Stimulated activated naive B cell treated with anti-CD40 and anti-IgM and Interleukin-4, amounts not matched to agents 10 μg/mL and 1 μg/mL and 100 μg/mL, for 72 hours (primary cell): Measurements from ENCODE around the gene FAM222B.
"Not testable (repeated sequence)": the region's sequence is repeated elsewhere in the genome, so short reads cannot be mapped to it uniquely, and the experiment has no call there.

Experiments
- ATAC-seq, 2 donors: fragments of 150-1000 bp; cut with Tn5 transposase; replicated peaks; 2 replicates each; pipeline ENCODE4 v1.10.0; 2021; ENCODE audit warnings: moderate library complexity in 1 of 2
- DNase-seq: peaks from one replicate; pipeline ENCODE4 v3.0.0; 2021
- H3K27ac Mint-ChIP-seq: one replicate; pipeline ENCODE4 v1.8.0; 2022; ENCODE audit warnings: mild to moderate bottlenecking, mixed read lengths
- H3K27me3 Mint-ChIP-seq, 2 donors: one replicate each; pipeline ENCODE4 v1.8.0; 2022; ENCODE audit warnings: mixed read lengths in 2 of 2
- H3K36me3 Mint-ChIP-seq, 2 donors: one replicate each; pipeline ENCODE4 v1.8.0; 2022; ENCODE audit warnings: mixed read lengths in 2 of 2, mild to moderate bottlenecking in 1 of 2
- H3K4me1 Mint-ChIP-seq, 2 donors: one replicate each; pipeline ENCODE4 v1.8.0; 2022; ENCODE audit warnings: mixed read lengths in 2 of 2, mild to moderate bottlenecking in 1 of 2
- H3K4me3 Mint-ChIP-seq, 2 donors: one replicate each; pipeline ENCODE4 v1.8.0; 2022; ENCODE audit warnings: mild to moderate bottlenecking in 2 of 2, mixed read lengths in 2 of 2, moderate library complexity in 1 of 2
- H3K9me3 Mint-ChIP-seq, 2 donors: one replicate each; pipeline ENCODE4 v1.8.0; 2022; ENCODE audit warnings: mixed read lengths in 2 of 2, mild to moderate bottlenecking in 1 of 2

Gene FAM222B

GRCh38 chr17:28879886-28880571 lies 37.4 kb upstream of the FAM222B start:
- no peak for DNase-seq
- H3K27ac Mint-ChIP-seq, result no peak overlapping the region
- ATAC-seq, result no peak
- peaks cover 0 to 1% of the 10 kb centered on the region in 2 donors for H3K9me3 Mint-ChIP-seq
- no peaks in the 10 kb centered on the region for H3K27me3 Mint-ChIP-seq
- peaks cover 21 to 28% of the 10 kb centered on the region in 2 donors for H3K4me1 Mint-ChIP-seq
- peaks cover 45 to 66% of the 10 kb centered on the region in 2 donors for H3K36me3 Mint-ChIP-seq
- H3K4me3 Mint-ChIP-seq, result no peak overlapping the region

DNA sequence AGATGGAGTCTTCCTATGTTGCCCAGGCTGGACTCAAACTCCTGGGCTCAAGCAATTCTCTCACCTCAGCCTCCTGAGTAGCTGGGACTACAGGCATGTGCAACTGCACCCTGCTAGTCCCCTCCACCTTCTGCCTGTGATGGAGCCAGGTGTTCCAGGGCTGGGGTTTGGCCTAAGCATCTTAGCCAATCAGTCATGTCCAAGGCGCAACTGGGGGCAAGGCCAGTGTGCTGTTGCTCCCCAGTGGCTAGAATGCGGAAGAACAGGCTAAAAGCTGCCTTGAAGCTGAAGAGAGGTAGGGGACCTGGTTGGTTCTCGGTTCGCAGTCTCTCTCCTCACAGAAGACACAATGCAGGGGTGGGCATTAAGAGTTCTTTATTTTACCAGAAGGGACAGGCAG lies 36.4 kb upstream of the FAM222B start:
- peaks cover 0 to 1% of the 10 kb centered on the region in 2 donors for H3K9me3 Mint-ChIP-seq
- H3K27me3 Mint-ChIP-seq, result no peaks in the 10 kb centered on the region
- H3K27ac Mint-ChIP-seq, result peak overlapping the region; percentile 60
- H3K4me1 Mint-ChIP-seq, result peaks cover 13 to 18% of the 10 kb centered on the region in 2 donors
- no peak overlapping the region for H3K4me3 Mint-ChIP-seq
- ATAC-seq, result peak; percentile 64 to 69
- peaks cover 36 to 55% of the 10 kb centered on the region in 2 donors for H3K36me3 Mint-ChIP-seq
- DNase-seq, result no peak

DNA sequence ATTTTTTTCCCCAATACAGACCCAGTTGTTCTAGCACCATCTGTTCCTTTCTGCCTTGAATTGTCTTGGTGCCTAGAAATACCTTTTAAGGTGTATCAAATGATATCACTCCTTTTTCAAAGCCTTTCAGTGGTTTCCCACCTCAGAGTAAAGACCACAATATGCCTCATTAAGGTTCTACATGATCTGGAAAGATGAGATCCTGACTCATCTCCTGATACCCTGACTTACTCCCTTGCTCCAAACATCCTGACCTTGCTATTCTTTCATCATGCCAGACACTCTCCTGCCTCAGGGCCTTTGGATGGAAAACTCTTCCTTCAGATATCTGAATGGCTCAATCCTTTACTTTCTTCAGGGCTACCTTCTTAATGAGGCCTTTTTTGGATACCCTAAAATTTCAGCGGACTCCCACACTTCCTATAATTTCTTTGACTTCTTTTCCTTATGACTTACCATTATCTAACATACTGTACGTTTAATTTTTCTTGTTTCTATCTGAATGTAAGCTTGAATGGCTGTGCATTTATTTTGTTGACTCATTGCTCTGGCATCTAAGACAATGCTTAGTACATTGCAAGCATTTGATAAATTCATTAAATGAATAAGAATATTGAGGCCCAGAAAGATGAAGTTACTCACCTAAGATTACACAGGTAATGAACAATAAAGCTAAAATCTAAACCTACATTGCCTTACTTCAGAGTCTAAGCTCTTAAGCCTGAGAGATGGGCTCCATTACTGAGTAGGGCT lies 35.7 kb upstream of the FAM222B start:
- H3K9me3 Mint-ChIP-seq, result peaks cover 0 to 1% of the 10 kb centered on the region in 2 donors
- no peaks in the 10 kb centered on the region for H3K27me3 Mint-ChIP-seq
- ATAC-seq, result no peak
- DNase-seq, result no peak
- H3K36me3 Mint-ChIP-seq, result peaks cover 35 to 52% of the 10 kb centered on the region in 2 donors
- peaks cover 13 to 17% of the 10 kb centered on the region in 2 donors for H3K4me1 Mint-ChIP-seq
- no peak overlapping the region for H3K4me3 Mint-ChIP-seq
- H3K27ac Mint-ChIP-seq, result peak overlapping the region; percentile 10

DNA sequence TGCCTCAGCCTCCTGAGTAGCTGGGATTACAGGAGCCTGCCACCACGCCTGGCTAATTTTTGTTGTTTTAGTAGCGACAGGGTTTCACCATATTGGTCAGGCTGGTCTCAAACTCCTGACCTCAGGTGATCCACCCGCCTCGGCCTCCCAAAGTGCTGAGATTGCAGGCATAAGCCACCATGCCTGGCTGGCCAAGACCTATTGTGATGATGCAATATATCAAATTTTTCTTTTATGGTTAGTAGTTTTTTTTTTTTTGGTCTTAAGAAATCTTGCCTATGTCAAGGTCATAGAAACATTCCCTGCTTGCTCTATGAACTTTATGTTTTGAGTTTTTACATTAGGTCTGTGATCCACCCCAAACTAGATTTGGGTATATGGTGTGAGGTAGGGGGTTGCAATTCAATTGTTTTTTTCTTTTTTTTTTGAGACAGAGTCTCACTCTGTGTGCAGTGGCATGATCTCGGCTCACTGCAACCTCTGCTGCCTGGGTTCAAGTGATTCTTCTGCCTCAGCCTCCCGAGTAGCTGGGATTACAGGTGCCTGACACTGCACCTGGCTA lies 34.6 kb upstream of the FAM222B start:
- H3K9me3 Mint-ChIP-seq, H3K27me3 Mint-ChIP-seq, H3K4me3 Mint-ChIP-seq, ATAC-seq, DNase-seq: not testable (repeated sequence)
- peaks cover 26 to 41% of the 10 kb centered on the region in 2 donors for H3K36me3 Mint-ChIP-seq
- peak overlapping the region; percentile 42 for H3K27ac Mint-ChIP-seq
- H3K4me1 Mint-ChIP-seq, result peaks cover 16 to 25% of the 10 kb centered on the region in 2 donors

DNA sequence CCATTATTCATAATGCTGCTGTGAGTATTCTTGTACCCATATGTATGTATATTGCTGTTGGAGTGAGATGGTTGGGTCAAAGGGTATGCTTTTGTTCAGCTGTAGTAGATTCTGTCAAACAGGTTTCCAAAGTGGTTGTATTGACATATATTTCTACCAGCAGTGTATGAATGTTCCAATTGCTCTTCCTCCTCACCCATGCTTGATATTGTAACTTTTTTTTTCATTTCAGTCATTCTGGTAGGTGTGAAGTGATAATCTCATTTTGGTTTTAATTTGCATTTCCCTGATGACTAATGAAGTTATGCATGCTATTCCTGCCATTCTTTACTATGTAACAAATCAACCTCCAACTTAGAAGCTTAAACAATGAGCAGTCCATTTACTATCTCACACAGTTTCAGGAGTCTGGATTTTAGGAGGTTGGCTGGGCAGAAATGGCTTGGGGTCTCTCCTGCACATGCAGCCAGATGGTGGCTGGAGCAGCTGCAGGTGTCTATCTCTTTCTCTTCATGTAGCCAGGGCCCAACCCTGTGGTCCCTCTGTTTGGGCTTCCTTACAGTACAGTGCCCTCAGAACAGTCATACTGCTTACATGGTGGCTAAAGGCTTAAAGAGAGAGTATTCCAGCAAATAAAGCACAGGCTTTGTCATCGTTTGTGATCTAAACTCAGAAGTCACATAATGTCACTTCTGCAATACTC lies 33.4 kb upstream of the FAM222B start:
- H3K27me3 Mint-ChIP-seq, result no peaks in the 10 kb centered on the region
- no peak overlapping the region for H3K4me3 Mint-ChIP-seq
- peaks cover 24 to 37% of the 10 kb centered on the region in 2 donors for H3K4me1 Mint-ChIP-seq
- DNase-seq (no peak), ATAC-seq (peak; percentile 25 to 40)
- H3K36me3 Mint-ChIP-seq, result peaks cover 18 to 31% of the 10 kb centered on the region in 2 donors
- peaks cover 0 to 1% of the 10 kb centered on the region in 2 donors for H3K9me3 Mint-ChIP-seq
- no peak overlapping the region for H3K27ac Mint-ChIP-seq

- no peak overlapping the region for H3K4me3 Mint-ChIP-seq
- H3K27me3 Mint-ChIP-seq, result no peaks in the 10 kb centered on the region
- H3K4me1 Mint-ChIP-seq, result peaks cover 23 to 40% of the 10 kb centered on the region in 2 donors
- DNase-seq, result no peak
- no peak for ATAC-seq
- H3K9me3 Mint-ChIP-seq, result peaks cover 0 to 1% of the 10 kb centered on the region in 2 donors
- H3K36me3 Mint-ChIP-seq, result peaks cover 9 to 24% of the 10 kb centered on the region in 2 donors
- H3K27ac Mint-ChIP-seq, result no peak overlapping the region
These were observed 32.2 kb upstream of the FAM222B start for GRCh38 chr17:28874750-28875149.

- H3K4me1 Mint-ChIP-seq, result peaks cover 23 to 40% of the 10 kb centered on the region in 2 donors
- DNase-seq (no peak), ATAC-seq (no peak)
- no peaks in the 10 kb centered on the region for H3K27me3 Mint-ChIP-seq
- peaks cover 7 to 15% of the 10 kb centered on the region in 2 donors for H3K36me3 Mint-ChIP-seq
- H3K27ac Mint-ChIP-seq, result no peak overlapping the region
- H3K9me3 Mint-ChIP-seq, result peaks cover 0 to 1% of the 10 kb centered on the region in 2 donors
- no peak overlapping the region for H3K4me3 Mint-ChIP-seq
These were observed 31.2 kb upstream of the FAM222B start for GRCh38 chr17:28873839-28874238.

GRCh38 chr17:28871056-28871579 lies 28.5 kb upstream of the FAM222B start:
- Mint-ChIP-seq H3K4me3 (peak overlapping the region in 1 of 2 donors; percentile 56), H3K27me3 (no peaks in the 10 kb centered on the region), H3K36me3 (peaks cover 0 to 3% of the 10 kb centered on the region in 2 donors)

GRCh38 chr17:28867276-28867675 lies 24.7 kb upstream of the FAM222B start:
- H3K9me3 Mint-ChIP-seq, result no peaks in the 10 kb centered on the region

More at GRCh38 chr17:28871056-28871579, 28.5 kb upstream of the FAM222B start:
- Mint-ChIP-seq H3K27ac (peak overlapping the region; percentile 97), H3K9me3 (no peaks in the 10 kb centered on the region), H3K4me1 (peaks cover 21 to 41% of the 10 kb centered on the region in 2 donors)
- peak; percentile 99 for ATAC-seq
- peak; percentile 46 for DNase-seq

DNA sequence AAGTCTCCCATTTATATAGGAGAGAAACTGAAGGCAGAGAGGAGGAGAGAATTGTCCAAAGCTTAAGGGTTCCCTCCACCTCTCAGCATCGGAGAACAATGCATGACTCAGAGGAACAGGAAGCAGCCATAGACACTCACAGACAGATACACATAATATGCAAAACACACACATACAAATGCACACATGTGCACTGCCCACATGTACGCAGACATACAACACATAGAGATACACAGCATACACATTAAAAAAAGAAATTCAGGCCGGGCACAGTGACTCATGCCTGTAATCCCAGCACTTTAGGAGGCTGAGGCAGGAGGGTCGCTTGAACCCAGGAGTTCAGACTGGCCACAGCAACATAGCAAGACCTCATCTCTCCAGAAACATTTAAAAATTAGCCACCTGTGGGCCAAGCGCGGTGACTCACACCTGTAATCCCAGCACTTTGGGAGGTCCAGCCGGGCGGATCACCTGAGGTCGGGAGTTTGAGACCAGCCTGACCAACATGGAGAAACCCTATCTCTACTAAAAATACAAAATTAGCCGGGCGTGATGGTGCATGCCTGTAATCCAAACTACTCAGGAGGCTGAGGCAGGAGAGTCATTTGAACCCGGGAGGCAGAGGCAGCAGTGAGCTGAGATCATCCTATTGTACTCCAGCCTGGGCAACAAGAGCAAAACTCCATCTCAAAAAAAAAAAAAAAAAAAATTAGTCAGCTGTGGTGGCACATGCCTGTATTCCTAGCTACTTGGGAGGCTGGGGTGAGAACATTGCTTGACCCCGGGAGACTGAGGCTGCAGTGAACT lies 23.6 kb upstream of the FAM222B start:
- H3K36me3 Mint-ChIP-seq, result peaks cover 5 to 22% of the 10 kb centered on the region in 2 donors
- peak overlapping the region; percentile 85 for H3K27ac Mint-ChIP-seq
- DNase-seq, result no peak
- H3K9me3 Mint-ChIP-seq, result no peaks in the 10 kb centered on the region
- ATAC-seq, result peak; percentile 99
- peaks cover 16 to 27% of the 10 kb centered on the region in 2 donors for H3K4me1 Mint-ChIP-seq
- no peaks in the 10 kb centered on the region for H3K27me3 Mint-ChIP-seq
- peak overlapping the region in 1 of 2 donors; percentile 40 for H3K4me3 Mint-ChIP-seq

More at GRCh38 chr17:28867276-28867675, 24.7 kb upstream of the FAM222B start:
- peaks cover 2 to 12% of the 10 kb centered on the region in 2 donors for H3K36me3 Mint-ChIP-seq
- H3K4me1 Mint-ChIP-seq, result peaks cover 20 to 39% of the 10 kb centered on the region in 2 donors
- H3K4me3 Mint-ChIP-seq, result no peak overlapping the region
- no peak overlapping the region for H3K27ac Mint-ChIP-seq
- H3K27me3 Mint-ChIP-seq, result no peaks in the 10 kb centered on the region
- DNase-seq, result no peak
- ATAC-seq, result no peak

GRCh38 chr17:28864991-28865849 lies 22.6 kb upstream of the FAM222B start:
- peak; percentile 19 to 31 for ATAC-seq
- H3K9me3 Mint-ChIP-seq, result no peaks in the 10 kb centered on the region
- no peak for DNase-seq
- peaks cover 8 to 26% of the 10 kb centered on the region in 2 donors for H3K36me3 Mint-ChIP-seq
- no peaks in the 10 kb centered on the region for H3K27me3 Mint-ChIP-seq
- no peak overlapping the region for H3K4me3 Mint-ChIP-seq
- peak overlapping the region; percentile 85 for H3K27ac Mint-ChIP-seq
- peaks cover 14 to 23% of the 10 kb centered on the region in 2 donors for H3K4me1 Mint-ChIP-seq

- peaks cover 15 to 29% of the 10 kb centered on the region in 2 donors for H3K4me1 Mint-ChIP-seq
- H3K36me3 Mint-ChIP-seq, result peaks cover 13 to 32% of the 10 kb centered on the region in 2 donors
- DNase-seq, result no peak
- H3K9me3 Mint-ChIP-seq, result no peaks in the 10 kb centered on the region
- ATAC-seq, result no peak
- no peak overlapping the region for H3K27ac Mint-ChIP-seq
- H3K27me3 Mint-ChIP-seq, result no peaks in the 10 kb centered on the region
- no peak overlapping the region for H3K4me3 Mint-ChIP-seq
These were observed 21.4 kb upstream of the FAM222B start for GRCh38 chr17:28863953-28864352.
